Fibroblast of mammary gland (primary cell): ENCODE measurements around the gene SLC25A45.
A peak's percentile ranks its signal among the peaks of the same experiment; 100 is the strongest.

Source experiments
- DNase-seq: peaks from one replicate; pipeline ENCODE4 v3.0.0-alpha.2; 2010; ENCODE audit warnings: low read depth
- H3K4me3 ChIP-seq: 2 replicates; pipeline ENCODE4 v1.5.1; 2011; ENCODE audit warnings: low read depth, mild to moderate bottlenecking, low read length, moderate library complexity; ENCODE audit not compliant: control insufficient read depth
- CTCF ChIP-seq: conservative IDR thresholded peaks from 2 replicates; pipeline ENCODE4 v1.5.1; 2011; ENCODE audit warnings: low read depth, low read length, inconsistent platforms; ENCODE audit not compliant: control insufficient read depth, insufficient read depth

Gene SLC25A45

GRCh38 chr11:65424205-65425104 lies 42.0 kb upstream of the SLC25A45 start:
- TF ChIP-seq CTCF = no peak
- peak overlapping the region; percentile 98 for H3K4me3 ChIP-seq
- DNase-seq = peak; percentile 56

- DNase-seq = peak; percentile 28
- TF ChIP-seq CTCF = no peak
- peak overlapping the region; percentile 98 for H3K4me3 ChIP-seq
Observed at GRCh38 chr11:65423516-65424204, 41.2 kb upstream of the SLC25A45 start.

- DNase-seq = peak; percentile 88
- peak within 1 kb of the TSS; percentile 98 for H3K4me3 ChIP-seq
- no peak for TF ChIP-seq CTCF
Observed at GRCh38 chr11:65422633-65423515, 40.4 kb upstream of the SLC25A45 start, which contains the start of gene NEAT1. NEAT1 (plus strand) TSS chr11:65422798.

GRCh38 chr11:65421794-65422632 lies 39.6 kb upstream of the SLC25A45 start:
- no peak for TF ChIP-seq CTCF
- H3K4me3 ChIP-seq = peak overlapping the region; percentile 98
- DNase-seq = peak; percentile 96

- H3K4me3 ChIP-seq = peak overlapping the region; percentile 62
- peak; percentile 100 for DNase-seq
- no peak for TF ChIP-seq CTCF
Observed at GRCh38 chr11:65420979-65421793, 38.7 kb upstream of the SLC25A45 start.
